ENCODE results near the gene OR2AG1.

Gene OR2AG1

DNA sequence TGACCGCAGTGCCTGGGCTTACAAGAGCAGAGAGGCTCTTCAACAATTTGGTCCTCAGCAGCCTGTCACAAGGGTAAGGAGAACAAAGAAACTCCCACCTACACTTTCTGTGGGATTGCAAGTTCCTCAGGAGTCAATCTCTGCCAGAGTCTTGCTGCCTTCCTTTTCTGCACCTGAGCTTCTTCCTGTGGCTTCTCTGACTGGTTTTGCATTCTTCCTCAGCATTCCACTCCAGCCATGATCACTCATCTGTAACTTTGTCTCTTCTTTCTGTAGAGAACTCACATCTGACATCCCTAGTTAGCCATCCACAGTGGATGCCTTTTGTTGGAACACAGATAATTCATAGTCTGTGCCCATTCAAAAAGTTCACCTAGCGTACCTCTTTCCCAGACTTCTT, 30.8 kb downstream of the OR2AG1 start:
- TF ChIP-seq JUND (IDR thresholded peaks at IDR 0.05; ENCODE audit: low read depth) = no peak
- in situ Hi-C loops (cut with HindIII; ENCODE audit: low pct_unique_long_range_greater_than_20kb, low sequenced_read_pairs) = no loop called here
- no peak for DNase-seq (ENCODE audit: low read depth in 1 of 2, low spot score in 1 of 2)

DNA sequence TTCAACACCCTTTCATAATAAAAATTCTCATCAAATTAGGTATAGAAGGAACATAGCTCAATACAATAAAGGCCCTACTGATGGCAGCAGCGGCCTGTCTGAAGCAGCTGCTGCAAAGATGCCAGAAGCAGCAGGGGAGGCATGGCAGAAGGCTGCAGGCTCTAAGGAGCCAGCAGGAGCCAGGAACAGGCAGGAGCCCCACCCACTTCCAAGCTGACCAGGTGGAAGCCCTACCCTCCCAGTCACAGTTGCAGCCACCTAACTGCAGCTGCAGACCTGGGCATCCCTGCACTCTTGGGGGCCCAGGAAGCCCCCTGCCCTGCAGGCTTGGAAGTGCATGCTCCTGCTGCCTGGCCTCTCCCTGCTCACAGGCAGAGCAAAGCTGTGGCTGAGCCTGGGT, 34.9 kb downstream of the OR2AG1 start:
- no peak for DNase-seq (ENCODE audit: low read depth in 1 of 2, low spot score in 1 of 2)
- in situ Hi-C loops (cut with HindIII; ENCODE audit: low pct_unique_long_range_greater_than_20kb, low sequenced_read_pairs) = no loop called here
- TF ChIP-seq JUND (IDR thresholded peaks at IDR 0.05; ENCODE audit: low read depth) = no peak

- in situ Hi-C loops (cut with HindIII; ENCODE audit: low pct_unique_long_range_greater_than_20kb, low sequenced_read_pairs) = no loop called here
- DNase-seq (ENCODE audit: low read depth in 1 of 2, low spot score in 1 of 2) = no peak
- TF ChIP-seq JUND (IDR thresholded peaks at IDR 0.05; ENCODE audit: low read depth) = no peak
Measured at GRCh38 chr11:6818967-6819366, 36.1 kb downstream of the OR2AG1 start.

- in situ Hi-C loops (cut with HindIII; ENCODE audit: low pct_unique_long_range_greater_than_20kb, low sequenced_read_pairs) = no loop called here
- no peak for DNase-seq (ENCODE audit: low read depth in 1 of 2, low spot score in 1 of 2)
- TF ChIP-seq JUND (IDR thresholded peaks at IDR 0.05; ENCODE audit: low read depth) = no peak
Measured at GRCh38 chr11:6824136-6824823, 41.5 kb downstream of the OR2AG1 start.

DNA sequence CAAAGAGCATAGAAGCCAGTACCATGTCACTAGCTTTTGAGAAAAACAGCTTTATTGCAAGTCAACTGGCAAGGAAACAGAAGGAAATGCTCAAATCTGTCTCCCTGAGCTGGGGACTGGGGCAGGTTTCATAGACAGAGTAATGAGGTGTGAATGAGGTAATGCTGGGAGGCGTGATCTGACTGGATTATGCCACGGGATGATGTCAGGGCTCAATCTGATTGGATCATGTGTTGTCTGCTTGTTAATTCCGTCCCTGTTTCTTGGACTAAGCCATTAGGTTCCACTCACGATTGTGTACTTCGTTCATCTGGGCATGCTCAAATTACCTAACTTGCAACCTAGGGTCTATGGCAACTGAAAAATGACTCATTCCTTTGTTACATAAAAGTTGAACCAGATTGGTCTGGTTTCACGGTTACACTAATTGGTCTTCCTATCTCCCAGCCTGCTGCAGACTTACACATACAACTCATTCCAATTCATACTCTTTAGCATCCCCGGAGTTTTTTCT, 42.5 kb downstream of the OR2AG1 start:
- DNase-seq (ENCODE audit: low read depth in 1 of 2, low spot score in 1 of 2) = no peak
- no peak for TF ChIP-seq JUND (IDR thresholded peaks at IDR 0.05; ENCODE audit: low read depth)
- in situ Hi-C loops (cut with HindIII; ENCODE audit: low pct_unique_long_range_greater_than_20kb, low sequenced_read_pairs) = no loop called here

DNA sequence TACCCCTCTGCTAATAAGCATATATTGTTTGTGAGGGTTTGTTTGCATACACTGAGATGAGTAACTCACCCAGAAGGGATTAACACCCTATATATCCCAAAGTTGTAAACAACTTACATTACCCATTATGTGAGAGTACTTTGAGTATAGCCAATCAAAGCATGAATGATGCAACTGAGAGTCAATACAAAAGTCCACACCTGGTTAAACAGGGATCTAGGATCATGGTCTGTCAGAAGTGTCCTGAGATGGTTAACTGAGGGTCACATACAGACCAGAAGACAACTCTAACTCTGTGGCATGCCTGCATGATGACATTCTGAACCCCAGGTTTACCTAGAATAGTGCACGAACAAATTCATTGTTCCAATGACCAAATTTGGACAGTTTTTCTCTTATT, 45.3 kb downstream of the OR2AG1 start:
- DNase-seq (ENCODE audit: low read depth in 1 of 2, low spot score in 1 of 2) = no peak
- TF ChIP-seq JUND (IDR thresholded peaks at IDR 0.05; ENCODE audit: low read depth) = no peak
- in situ Hi-C loops (cut with HindIII; ENCODE audit: low pct_unique_long_range_greater_than_20kb, low sequenced_read_pairs) = no loop called here

DNA sequence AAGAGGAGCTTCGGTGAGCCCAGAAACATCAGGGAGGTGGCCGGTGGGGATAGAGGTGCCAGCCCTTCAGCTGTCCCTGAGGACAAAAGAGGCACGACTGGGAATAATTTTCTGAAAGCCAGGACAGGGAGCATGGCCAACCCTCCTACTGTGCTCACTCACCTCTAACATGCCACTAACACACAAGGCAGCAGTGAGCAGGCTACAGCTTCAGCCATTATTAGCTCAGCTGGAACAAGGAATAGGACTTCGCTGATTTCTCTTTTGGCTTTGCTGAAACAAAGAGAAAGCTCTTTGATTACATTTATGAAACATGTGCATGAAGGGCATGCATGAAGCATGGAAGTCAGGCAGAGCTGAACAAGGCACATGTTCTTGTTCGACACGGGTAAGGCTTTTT, 50.5 kb downstream of the OR2AG1 start:
- DNase-seq (ENCODE audit: low read depth in 1 of 2, low spot score in 1 of 2) = no peak
- TF ChIP-seq JUND (IDR thresholded peaks at IDR 0.05; ENCODE audit: low read depth) = no peak
- in situ Hi-C loops (cut with HindIII; ENCODE audit: low pct_unique_long_range_greater_than_20kb, low sequenced_read_pairs) = no loop called here

GRCh38 chr11:6834021-6834420, 51.2 kb downstream of the OR2AG1 start:
- in situ Hi-C loops (cut with HindIII; ENCODE audit: low pct_unique_long_range_greater_than_20kb, low sequenced_read_pairs) = no loop called here
- TF ChIP-seq JUND (IDR thresholded peaks at IDR 0.05; ENCODE audit: low read depth) = no peak
- DNase-seq (ENCODE audit: low read depth in 1 of 2, low spot score in 1 of 2) = no peak

Data from T47D (cell line).